Activated naive CD4-positive, alpha-beta T cell treated with anti-CD3 and anti-CD28 coated beads for 36 hours (primary cell): Measurements from ENCODE around the gene CGNL1. TPM values are rescaled to one million over a fixed set of nuclear protein-coding genes. Genes with fewer than 3 reads are reported as not detected.

Experiments used
- CTCF ChIA-PET: fragments of 350-600 bp; sonication (Branson Sonifier 250); formaldehyde crosslinking; loops from one replicate; lab custom pipeline; 2021; ENCODE audit warnings: antibody characterized with exemption; lab: Charles Lee
- DNase-seq: peaks from one replicate; pipeline ENCODE4 v3.0.0-alpha.2; 2020
- H3K27ac Mint-ChIP-seq: one replicate; pipeline ENCODE4 v1.8.0; 2021; ENCODE audit warnings: mild to moderate bottlenecking, mixed read lengths
- H3K27me3 Mint-ChIP-seq: one replicate; pipeline ENCODE4 v1.8.0; 2021; ENCODE audit warnings: low read depth, mixed read lengths
- H3K36me3 Mint-ChIP-seq: one replicate; pipeline ENCODE4 v1.8.0; 2021; ENCODE audit warnings: low read depth, mixed read lengths
- H3K4me1 Mint-ChIP-seq: one replicate; pipeline ENCODE4 v1.8.0; 2021; ENCODE audit warnings: low read depth, mixed read lengths
- H3K4me3 Mint-ChIP-seq: one replicate; pipeline ENCODE4 v1.8.0; 2021; ENCODE audit warnings: mild to moderate bottlenecking, moderate library complexity, mixed read lengths
- H3K9me3 Mint-ChIP-seq: one replicate; pipeline ENCODE4 v1.8.0; 2021; ENCODE audit warnings: mixed read lengths
- intact Hi-C: fragments of 100-400 bp; cut with micrococcal nuclease; formaldehyde crosslinking; loops from one replicate; pipeline ENCODE4 v1.15.1; 2023
- total RNA-seq, 2 experiments: library from RNA; stranded (reverse); gene quantifications; one replicate each; pipeline ENCODE4 v1.2.3, GENCODE V29; 2021

The CGNL1 gene
- total RNA-seq, 2 experiments from 2014 or later: not detected

- no peaks in the 10 kb centered on the region for H3K9me3 Mint-ChIP-seq
- H3K4me3 Mint-ChIP-seq: no peak overlapping the region
- no peak overlapping the region for H3K27ac Mint-ChIP-seq
- intact Hi-C loops: no loop called here
- H3K4me1 Mint-ChIP-seq: no peaks in the 10 kb centered on the region
- DNase-seq: no peak
- no peaks in the 10 kb centered on the region for H3K36me3 Mint-ChIP-seq
- H3K27me3 Mint-ChIP-seq: no peaks in the 10 kb centered on the region
- CTCF ChIA-PET: no interaction called here
Observed at GRCh38 chr15:57390583-57390982, 14.3 kb downstream of the CGNL1 start.

DNA sequence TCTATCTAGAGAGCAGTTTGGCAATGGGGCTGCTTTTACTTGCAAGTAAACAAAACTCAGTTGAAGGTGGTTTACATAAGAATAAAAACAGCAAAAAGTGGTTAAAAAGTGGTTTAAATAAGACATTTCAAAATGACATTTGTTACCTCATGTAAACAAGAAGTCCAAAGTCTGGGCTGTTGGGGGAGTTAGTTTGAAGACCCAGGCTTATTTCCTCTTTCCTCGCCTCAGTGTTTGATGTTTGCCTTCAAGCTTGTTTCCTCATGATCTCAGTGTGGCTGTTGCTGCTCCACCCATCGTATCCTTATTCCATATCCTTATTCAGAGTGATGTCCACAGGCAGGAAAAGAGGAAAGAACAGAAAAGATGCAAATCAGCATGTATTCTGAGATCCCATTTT lies 15.2 kb downstream of the CGNL1 start:
- DNase-seq: no peak
- H3K4me1 Mint-ChIP-seq: no peaks in the 10 kb centered on the region
- no peak overlapping the region for H3K4me3 Mint-ChIP-seq
- H3K36me3 Mint-ChIP-seq: no peaks in the 10 kb centered on the region
- no peaks in the 10 kb centered on the region for H3K27me3 Mint-ChIP-seq
- intact Hi-C loops: no loop called here
- CTCF ChIA-PET: no interaction called here
- no peaks in the 10 kb centered on the region for H3K9me3 Mint-ChIP-seq
- no peak overlapping the region for H3K27ac Mint-ChIP-seq

DNA sequence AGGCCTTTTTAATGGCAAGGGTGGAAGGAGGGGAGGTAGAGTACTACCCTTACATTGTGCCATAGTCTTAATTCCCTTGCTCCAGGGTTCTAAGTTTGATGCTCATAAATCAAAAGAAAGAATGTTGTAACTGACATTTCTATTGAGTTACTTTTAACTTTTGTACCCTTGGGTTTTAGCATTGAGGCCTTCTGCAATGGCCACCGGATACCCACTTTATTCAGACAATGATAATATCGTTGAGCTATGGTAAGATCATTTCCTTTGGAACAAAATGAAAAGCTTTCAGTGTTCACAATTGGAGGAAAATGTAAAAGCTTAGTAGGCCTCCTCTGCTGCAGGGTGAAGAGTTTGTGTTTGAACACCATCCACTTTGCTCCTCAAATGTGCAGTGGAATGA lies 16.8 kb downstream of the CGNL1 start:
- no peaks in the 10 kb centered on the region for H3K4me1 Mint-ChIP-seq
- no peaks in the 10 kb centered on the region for H3K36me3 Mint-ChIP-seq
- DNase-seq: no peak
- H3K9me3 Mint-ChIP-seq: no peaks in the 10 kb centered on the region
- no peak overlapping the region for H3K4me3 Mint-ChIP-seq
- no peak overlapping the region for H3K27ac Mint-ChIP-seq
- peaks cover 2% of the 10 kb centered on the region for H3K27me3 Mint-ChIP-seq
- intact Hi-C loops: no loop called here
- CTCF ChIA-PET: no interaction called here

GRCh38 chr15:57395292-57395691 lies 19.0 kb downstream of the CGNL1 start:
- no peak for DNase-seq
- H3K27me3 Mint-ChIP-seq: peaks cover 2% of the 10 kb centered on the region
- intact Hi-C loops: no loop called here
- no peaks in the 10 kb centered on the region for H3K9me3 Mint-ChIP-seq
- no peak overlapping the region for H3K27ac Mint-ChIP-seq
- no peak overlapping the region for H3K4me3 Mint-ChIP-seq
- no peaks in the 10 kb centered on the region for H3K36me3 Mint-ChIP-seq
- CTCF ChIA-PET: interaction anchor here (0.6 to 1.6 kb wide), 2 partner anchors 9 to 725 kb away, joined by 5 read pairs; no protein-coding TSS in a partner anchor
- H3K4me1 Mint-ChIP-seq: no peaks in the 10 kb centered on the region

- H3K9me3 Mint-ChIP-seq: no peaks in the 10 kb centered on the region
Observed at GRCh38 chr15:57398336-57398735, 22.0 kb downstream of the CGNL1 start.

DNA sequence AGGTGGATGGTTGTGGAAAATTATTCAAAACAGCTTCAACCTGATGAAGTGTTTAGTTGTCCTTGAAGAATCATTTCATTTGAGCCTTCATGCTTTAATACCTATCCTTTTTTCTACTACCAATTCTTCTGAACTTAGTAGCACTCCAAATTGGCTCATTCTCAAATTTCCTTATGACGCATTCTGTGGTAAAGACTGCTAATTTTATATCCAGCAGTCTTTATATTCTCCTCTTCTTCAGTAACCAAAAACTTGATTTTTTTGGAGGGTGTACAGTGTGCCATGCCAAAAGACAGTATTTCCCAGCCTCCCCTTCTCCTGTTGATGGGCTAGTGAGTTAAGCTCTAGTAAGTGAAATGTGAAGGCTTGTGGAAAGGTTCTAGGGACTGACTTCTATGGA lies 25.2 kb downstream of the CGNL1 start:
- H3K36me3 Mint-ChIP-seq: no peaks in the 10 kb centered on the region
- H3K9me3 Mint-ChIP-seq: no peaks in the 10 kb centered on the region
- CTCF ChIA-PET: no interaction called here
- H3K4me1 Mint-ChIP-seq: no peaks in the 10 kb centered on the region
- intact Hi-C loops: no loop called here
- no peak overlapping the region for H3K27ac Mint-ChIP-seq
- DNase-seq: no peak
- H3K27me3 Mint-ChIP-seq: peaks cover 2% of the 10 kb centered on the region
- no peak overlapping the region for H3K4me3 Mint-ChIP-seq

More at GRCh38 chr15:57398336-57398735, 22.0 kb downstream of the CGNL1 start:
- Mint-ChIP-seq H3K27ac (no peak overlapping the region), H3K27me3 (peaks cover 2% of the 10 kb centered on the region), H3K4me1 (no peaks in the 10 kb centered on the region), H3K4me3 (no peak overlapping the region), H3K36me3 (no peaks in the 10 kb centered on the region)
- intact Hi-C loops: no loop called here
- no peak for DNase-seq
- CTCF ChIA-PET: no interaction called here

- Mint-ChIP-seq H3K27ac (no peak overlapping the region), H3K4me3 (no peak overlapping the region), H3K27me3 (no peaks in the 10 kb centered on the region), H3K36me3 (no peaks in the 10 kb centered on the region), H3K4me1 (no peaks in the 10 kb centered on the region), H3K9me3 (no peaks in the 10 kb centered on the region)
- CTCF ChIA-PET: no interaction called here
- DNase-seq: no peak
- intact Hi-C loops: no loop called here
Observed at GRCh38 chr15:57403017-57403416, 26.7 kb downstream of the CGNL1 start.

GRCh38 chr15:57403566-57404325 lies 27.4 kb downstream of the CGNL1 start:
- no peaks in the 10 kb centered on the region for H3K27me3 Mint-ChIP-seq
- H3K4me3 Mint-ChIP-seq: no peak overlapping the region
- no peak overlapping the region for H3K27ac Mint-ChIP-seq
- DNase-seq: no peak
- intact Hi-C loops: no loop called here
- H3K4me1 Mint-ChIP-seq: no peaks in the 10 kb centered on the region
- H3K9me3 Mint-ChIP-seq: no peaks in the 10 kb centered on the region
- CTCF ChIA-PET: interaction anchor here (0.9 kb wide), 1 partner anchor 8 kb away, joined by 5 read pairs; no protein-coding TSS in a partner anchor
- no peaks in the 10 kb centered on the region for H3K36me3 Mint-ChIP-seq

GRCh38 chr15:57405133-57405532 lies 28.8 kb downstream of the CGNL1 start:
- Mint-ChIP-seq H3K27ac (no peak overlapping the region), H3K9me3 (no peaks in the 10 kb centered on the region), H3K4me1 (no peaks in the 10 kb centered on the region), H3K36me3 (no peaks in the 10 kb centered on the region), H3K27me3 (peaks cover 4% of the 10 kb centered on the region), H3K4me3 (no peak overlapping the region)
- intact Hi-C loops: no loop called here
- no peak for DNase-seq
- CTCF ChIA-PET: no interaction called here

DNA sequence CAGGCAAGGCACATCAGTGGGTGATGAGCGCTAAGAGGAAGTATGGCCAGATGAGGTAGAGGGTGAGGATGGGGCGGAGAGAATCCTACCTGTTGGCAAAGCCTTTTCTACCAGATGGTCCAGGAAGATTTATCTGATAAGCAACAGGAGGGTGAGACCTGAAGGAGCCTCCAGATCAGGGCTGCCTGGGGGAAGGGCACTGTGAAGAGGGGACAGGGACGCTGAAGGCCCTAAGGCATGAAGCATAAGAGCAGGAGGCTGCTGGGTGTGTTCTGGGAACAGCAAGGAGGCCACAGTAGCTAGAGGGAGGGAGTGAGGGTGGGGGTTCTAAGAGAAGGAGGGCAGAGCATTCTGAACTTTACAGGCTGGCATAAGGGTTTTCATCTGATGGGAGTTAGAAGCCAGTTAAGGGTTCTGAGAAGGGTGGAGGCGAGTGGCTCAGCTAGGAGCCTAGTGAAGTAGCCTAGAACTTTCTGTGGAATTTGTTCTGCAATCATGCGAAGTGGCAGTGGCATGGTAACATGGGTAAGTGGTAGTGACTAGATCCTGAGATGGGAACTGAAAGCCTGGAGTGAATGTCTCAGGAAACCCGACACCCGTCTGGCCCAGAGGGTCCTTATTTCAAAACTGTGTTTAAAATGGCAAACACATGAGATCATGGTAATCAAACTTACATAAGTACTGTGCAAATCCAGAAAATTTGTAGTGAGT lies 29.9 kb downstream of the CGNL1 start:
- no peak overlapping the region for H3K27ac Mint-ChIP-seq
- H3K4me1 Mint-ChIP-seq: no peaks in the 10 kb centered on the region
- no peak for DNase-seq
- CTCF ChIA-PET: no interaction called here
- no peak overlapping the region for H3K4me3 Mint-ChIP-seq
- intact Hi-C loops: no loop called here
- no peaks in the 10 kb centered on the region for H3K9me3 Mint-ChIP-seq
- H3K36me3 Mint-ChIP-seq: no peaks in the 10 kb centered on the region
- peaks cover 4% of the 10 kb centered on the region for H3K27me3 Mint-ChIP-seq

DNA sequence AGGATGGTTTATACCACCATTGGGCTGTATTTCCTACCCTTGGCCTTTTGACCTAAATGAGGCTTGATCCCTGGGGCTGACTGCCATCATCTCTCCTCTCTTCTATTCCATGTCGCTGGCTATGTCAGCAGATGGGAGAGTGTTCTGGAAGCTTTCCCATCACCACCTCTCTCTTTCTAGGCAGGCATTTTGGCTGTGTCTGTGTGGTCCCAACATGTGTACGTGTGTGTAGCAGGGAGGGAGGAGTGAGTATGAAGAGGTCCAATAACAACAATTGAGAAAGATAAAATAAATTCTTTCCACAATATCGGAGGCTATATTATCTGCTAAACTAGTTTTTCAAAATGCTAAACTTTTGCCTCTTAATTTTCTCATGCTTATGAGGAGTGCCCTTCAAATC lies 34.1 kb downstream of the CGNL1 start:
- H3K27ac Mint-ChIP-seq: no peak overlapping the region
- CTCF ChIA-PET: no interaction called here
- no peak for DNase-seq
- no peak overlapping the region for H3K4me3 Mint-ChIP-seq
- H3K4me1 Mint-ChIP-seq: no peaks in the 10 kb centered on the region
- intact Hi-C loops: no loop called here
- H3K9me3 Mint-ChIP-seq: no peaks in the 10 kb centered on the region
- peaks cover 13% of the 10 kb centered on the region for H3K27me3 Mint-ChIP-seq
- H3K36me3 Mint-ChIP-seq: no peaks in the 10 kb centered on the region

DNA sequence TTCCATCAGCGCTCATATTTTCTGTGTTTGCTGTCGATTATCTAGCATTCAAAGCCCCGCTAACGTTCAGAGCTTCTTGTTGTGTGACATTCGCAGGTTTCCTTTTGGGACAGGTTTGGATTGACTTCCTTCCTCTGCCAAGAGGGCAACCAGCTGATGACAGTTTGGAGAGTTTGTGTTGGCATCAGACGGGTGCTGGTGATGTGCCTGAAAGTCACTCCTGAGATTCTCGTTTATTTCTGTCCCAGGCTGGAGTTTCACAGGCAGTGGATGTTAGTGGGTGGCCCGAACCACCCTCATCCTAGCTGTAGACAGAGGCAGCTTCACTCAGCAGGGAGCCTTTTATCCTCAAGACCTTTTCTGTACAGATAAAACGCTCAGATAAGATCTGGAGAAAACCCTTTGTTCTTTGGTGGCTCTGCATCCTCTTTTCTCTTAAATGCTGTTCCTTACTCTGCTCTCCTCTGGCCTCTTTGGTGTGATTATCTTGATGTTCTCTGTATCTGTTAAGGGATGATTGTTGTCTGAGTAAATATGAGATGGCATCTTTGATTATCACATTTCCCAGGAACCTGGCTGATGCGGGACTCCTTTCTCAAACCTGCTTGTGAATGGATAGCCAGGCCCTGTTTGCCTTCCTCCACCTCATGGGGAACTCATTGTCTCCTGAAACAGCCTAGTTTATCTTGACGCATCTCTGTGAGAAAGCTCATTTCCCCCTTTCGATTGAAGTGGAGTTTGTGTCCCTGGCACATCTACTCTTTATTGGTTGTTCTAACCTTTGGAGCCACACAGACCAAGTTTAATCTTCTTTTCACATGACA lies 35.9 kb downstream of the CGNL1 start:
- H3K9me3 Mint-ChIP-seq: no peaks in the 10 kb centered on the region
- H3K27ac Mint-ChIP-seq: no peak overlapping the region
- peaks cover 13% of the 10 kb centered on the region for H3K27me3 Mint-ChIP-seq
- no peaks in the 10 kb centered on the region for H3K4me1 Mint-ChIP-seq
- intact Hi-C loops: no loop called here
- no peak for DNase-seq
- H3K4me3 Mint-ChIP-seq: no peak overlapping the region
- CTCF ChIA-PET: no interaction called here
- no peaks in the 10 kb centered on the region for H3K36me3 Mint-ChIP-seq
